GM13977 (cell line): ENCODE data around the gene COL4A2.

Experiments
- DNase-seq: peaks from one replicate; pipeline ENCODE4 v3.0.0; 2012; ENCODE audit warnings: low spot score
- CTCF ChIP-seq: IDR thresholded peaks from 2 replicates; pipeline ENCODE4 v1.5.1; 2012; ENCODE audit warnings: mild to moderate bottlenecking, control low read depth; ENCODE audit not compliant: insufficient read depth; ENCODE audit errors: extremely low read depth, missing control alignments
- in situ Hi-C: fragments of 300-500 bp; cut with MboI; formaldehyde crosslinking; loops from one replicate; pipeline ENCODE4 v1.12.0; 2022; ENCODE audit warnings: low sequenced_read_pairs, low pct_unique_long_range_greater_than_20kb, mixed read lengths, inconsistent platforms; ENCODE audit not compliant: unreplicated experiment

Gene COL4A2

DNA sequence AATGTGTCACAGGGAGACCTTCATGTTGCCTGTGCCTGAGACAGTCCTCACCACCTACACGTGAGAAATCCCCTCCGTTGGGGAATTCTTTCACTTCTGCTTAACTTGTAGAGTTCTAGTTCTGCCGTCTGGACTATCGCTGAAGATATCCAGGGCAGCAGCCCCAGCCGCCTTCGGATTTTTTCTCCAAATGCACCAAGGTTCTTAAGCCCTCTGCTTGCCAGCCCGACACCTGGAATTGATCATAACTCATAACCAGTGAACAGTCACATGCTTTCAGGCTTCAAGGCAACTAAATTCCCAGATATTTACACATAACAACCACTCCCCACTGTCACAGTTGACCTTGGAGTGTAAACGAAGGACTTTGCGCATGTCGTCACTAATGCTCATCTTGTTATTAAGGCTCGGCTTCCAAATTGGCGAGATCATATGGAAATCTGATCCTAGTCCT lies 140.0 kb downstream of the COL4A2 start:
- no peak for TF ChIP-seq CTCF
- no peak for DNase-seq
- in situ Hi-C loops: no loop called here

DNA sequence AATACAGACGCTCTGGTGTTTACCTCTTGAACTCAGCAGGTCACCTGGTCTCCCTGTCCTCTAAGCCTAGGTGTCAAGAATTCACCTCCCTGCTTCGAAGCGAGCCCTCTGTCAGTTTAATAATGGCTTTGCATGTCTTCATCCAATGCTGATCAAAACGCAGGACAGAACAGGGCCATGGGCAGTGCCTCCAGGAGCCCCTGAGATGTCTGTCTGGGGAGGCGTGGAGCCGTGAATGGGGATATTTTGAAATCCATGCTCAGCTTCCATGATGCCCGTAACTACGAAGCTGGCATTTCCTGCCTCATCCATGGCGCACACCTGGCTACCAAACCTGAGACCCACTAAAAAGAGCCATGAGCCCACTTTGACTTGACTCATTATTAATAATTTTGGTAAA lies 140.7 kb downstream of the COL4A2 start:
- no peak for DNase-seq
- no peak for TF ChIP-seq CTCF
- in situ Hi-C loops: no loop called here

DNA sequence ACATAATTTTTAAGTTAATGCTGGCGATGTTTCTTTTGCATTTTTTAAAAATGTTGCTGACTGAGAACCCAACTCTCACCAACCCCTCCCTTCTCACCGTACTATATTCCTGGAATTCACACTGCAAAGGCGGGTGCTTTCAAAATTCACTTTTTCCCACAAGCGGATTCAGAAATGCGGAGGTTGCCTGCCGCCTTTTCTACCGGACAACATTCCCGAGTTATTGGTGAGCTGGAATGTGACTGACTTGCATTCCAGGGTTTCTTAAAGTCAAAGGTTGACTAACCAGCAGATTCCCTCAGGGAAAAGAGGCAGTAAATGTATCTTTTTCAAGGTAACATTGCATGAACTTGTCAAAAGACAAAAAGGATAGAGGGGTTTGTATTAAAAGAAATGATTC lies 141.1 kb downstream of the COL4A2 start:
- in situ Hi-C loops: no loop called here
- DNase-seq: no peak
- no peak for TF ChIP-seq CTCF

GRCh38 chr13:110448677-110449076 lies 141.6 kb downstream of the COL4A2 start:
- TF ChIP-seq CTCF: no peak
- in situ Hi-C loops: no loop called here
- DNase-seq: no peak

GRCh38 chr13:110449219-110450015 lies 142.3 kb downstream of the COL4A2 start:
- TF ChIP-seq CTCF: no peak
- DNase-seq: no peak
- in situ Hi-C loops: loop anchor here (25.0 kb wide), 2 partner anchors 113 to 363 kb away; partner anchors contain the start of gene RAB20

DNA sequence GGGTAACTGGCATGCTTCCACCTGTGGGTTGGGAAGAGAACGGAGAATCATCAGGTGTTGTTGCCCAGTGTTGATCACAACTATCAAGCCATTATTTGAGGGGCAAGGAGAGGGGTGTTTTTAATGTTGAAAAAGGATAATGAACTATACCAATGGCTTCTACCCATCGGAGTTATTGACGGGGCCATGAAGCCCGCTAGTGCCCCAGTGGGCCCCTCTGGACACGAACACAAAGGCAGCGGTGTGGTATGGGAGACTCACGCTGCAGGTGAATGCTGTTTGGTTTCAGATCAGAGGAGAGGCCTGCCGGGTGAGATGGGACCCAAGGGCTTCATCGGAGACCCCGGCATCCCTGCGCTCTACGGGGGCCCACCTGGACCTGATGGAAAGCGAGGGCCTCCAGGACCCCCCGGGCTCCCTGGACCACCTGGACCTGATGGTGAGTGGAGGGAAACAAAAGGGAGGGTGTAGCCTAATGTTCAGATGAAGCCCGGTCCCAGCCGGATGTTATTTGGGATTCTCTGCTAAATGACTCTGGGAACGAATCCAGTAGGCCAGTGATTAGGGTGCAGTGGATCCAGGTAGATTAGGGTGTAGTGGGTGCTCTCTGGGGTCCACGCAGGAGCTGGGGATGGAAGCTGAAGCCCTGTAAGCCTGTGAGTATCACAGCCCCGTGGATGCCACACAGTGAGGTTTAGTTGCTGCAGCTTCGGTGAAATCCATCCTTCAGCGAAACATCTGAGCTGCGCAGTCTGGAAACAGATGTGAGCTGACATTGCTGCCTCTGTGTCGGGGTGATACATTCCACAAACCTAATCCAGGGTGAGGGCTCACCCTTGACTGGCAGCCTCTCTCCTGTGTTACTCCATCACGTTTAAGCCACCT lies 143.2 kb downstream of the COL4A2 start:
- in situ Hi-C loops: loop anchor here (25.0 kb wide), 2 partner anchors 112 to 362 kb away; partner anchors contain the start of gene RAB20
- DNase-seq: no peak
- no peak for TF ChIP-seq CTCF
